Stimulated activated naive CD8-positive, alpha-beta T cell treated with anti-CD3 and anti-CD28 coated beads, Interleukin-15, Interleukin-2, amounts not matched to agents 100 U/mL and 50 U/mL, for 24 hours (primary cell): ENCODE data around the gene HS3ST5.

Source experiments
- ATAC-seq: fragments of 150-1000 bp; cut with Tn5 transposase; one replicate; pipeline ENCODE4 v1.10.0; 2021
- DNase-seq: peaks from one replicate; pipeline ENCODE4 v3.0.0; 2021

Gene HS3ST5

DNA sequence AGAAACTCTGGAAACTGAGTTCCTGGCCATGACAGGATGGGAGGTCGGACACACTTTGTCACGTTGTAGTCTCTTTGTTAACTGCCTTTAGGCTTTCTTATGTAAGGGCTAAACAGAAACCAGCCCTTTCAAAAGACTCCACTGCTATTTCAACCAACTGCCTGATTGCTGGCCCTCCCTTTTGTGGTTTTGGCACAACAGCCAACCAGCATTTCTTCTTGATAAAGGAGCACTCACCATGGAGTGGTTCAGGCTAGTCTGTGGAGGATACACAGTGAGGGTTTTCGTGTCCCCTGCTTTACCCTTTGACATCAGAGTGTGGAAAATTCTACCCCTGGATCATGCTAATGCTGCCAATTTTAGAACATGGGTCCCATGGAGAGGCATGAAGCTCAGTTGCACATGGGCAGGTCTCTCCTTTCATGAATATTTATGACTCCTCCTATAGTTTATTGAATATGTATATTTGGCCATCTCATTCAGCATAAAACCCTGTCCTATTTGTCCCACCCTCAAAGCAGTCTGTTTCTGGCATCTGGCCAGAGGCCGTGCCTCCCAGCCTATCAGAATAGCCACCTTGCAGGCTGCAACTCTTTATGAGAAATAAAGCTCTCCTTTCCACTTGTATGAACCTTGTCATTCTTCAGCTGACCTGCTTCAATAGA lies 148.3 kb downstream of the HS3ST5 start:
- ATAC-seq = no peak

DNA sequence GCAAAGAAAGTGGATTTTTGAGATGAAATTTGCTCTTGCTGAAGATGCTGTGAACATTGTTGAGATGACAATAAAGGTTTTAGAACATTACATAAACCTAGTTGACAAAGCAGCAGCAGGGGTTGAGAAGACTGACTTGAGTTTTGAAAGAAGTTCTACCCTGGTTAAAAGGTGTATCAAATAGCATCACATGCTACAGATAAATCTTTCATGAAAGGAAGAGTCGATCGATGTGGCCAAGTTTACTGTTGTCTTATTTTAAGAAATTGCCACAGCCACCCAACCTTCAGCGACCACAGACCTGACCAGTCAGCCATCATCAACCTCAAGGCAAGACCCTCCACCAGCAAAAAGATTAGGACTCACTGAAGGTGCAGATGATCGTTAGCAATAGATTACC lies 155.3 kb downstream of the HS3ST5 start:
- ATAC-seq (no peak), DNase-seq (no peak)

More for the DNA sequence above, 148.3 kb downstream of the HS3ST5 start:
- no peak for DNase-seq

DNA sequence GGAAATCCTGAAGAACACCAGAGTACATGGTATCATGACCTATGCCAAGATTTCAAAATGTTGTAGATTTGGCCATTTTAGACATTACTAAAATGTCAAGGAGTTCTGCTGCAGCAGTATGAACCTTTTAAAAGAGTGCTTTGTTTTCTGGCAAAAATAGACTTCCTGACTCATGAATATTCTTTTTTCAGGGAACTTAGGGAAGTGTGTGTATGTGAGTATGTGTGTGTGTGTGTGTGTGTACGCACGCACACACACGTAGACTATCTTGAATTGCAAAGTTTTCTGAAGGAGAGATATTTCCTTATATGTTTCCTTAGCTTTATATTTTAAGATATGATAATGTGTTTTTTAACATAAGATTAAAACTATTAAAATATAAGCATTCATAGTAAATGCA lies 161.2 kb downstream of the HS3ST5 start:
- ATAC-seq = no peak
- DNase-seq = no peak

DNA sequence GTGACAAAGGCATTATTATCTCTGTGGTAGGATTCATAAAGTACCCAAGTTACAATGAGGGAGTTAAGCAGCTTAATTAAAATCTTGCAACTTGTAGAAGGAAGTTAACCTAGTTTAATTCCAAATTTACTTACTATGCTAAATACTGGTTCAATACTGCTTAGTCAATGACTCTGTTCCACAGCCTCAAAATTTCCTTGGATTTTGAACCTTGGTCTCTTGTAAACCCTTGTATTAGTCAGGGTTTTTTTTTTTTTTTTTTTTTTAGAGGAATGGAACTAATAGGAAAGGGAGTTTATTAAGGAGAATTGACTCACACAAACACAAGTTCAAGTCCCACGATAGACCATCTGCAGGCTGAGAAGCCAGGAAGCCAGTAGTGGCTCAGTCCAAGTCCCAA lies 163.4 kb downstream of the HS3ST5 start:
- DNase-seq (no peak), ATAC-seq (no peak)

DNA sequence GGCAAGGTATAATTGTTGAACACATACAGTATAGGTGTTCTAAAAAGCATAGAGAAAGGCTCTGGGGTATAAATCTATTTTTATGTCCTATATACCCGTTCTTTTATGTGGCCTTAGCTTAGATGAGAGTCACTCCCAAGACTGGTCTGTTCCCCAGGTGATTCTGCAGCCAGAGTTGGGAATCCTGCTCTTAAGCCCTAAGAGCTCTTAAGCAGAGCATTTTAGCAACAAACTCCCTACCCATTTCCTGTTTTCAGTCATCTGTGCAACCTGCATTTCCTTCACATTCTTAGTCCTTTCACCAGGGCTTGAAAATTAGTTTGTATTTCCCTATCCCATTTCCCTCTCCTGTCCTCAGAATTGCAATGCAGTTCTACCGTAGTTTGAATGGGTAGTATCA lies 166.1 kb downstream of the HS3ST5 start:
- ATAC-seq = no peak
- no peak for DNase-seq

DNA sequence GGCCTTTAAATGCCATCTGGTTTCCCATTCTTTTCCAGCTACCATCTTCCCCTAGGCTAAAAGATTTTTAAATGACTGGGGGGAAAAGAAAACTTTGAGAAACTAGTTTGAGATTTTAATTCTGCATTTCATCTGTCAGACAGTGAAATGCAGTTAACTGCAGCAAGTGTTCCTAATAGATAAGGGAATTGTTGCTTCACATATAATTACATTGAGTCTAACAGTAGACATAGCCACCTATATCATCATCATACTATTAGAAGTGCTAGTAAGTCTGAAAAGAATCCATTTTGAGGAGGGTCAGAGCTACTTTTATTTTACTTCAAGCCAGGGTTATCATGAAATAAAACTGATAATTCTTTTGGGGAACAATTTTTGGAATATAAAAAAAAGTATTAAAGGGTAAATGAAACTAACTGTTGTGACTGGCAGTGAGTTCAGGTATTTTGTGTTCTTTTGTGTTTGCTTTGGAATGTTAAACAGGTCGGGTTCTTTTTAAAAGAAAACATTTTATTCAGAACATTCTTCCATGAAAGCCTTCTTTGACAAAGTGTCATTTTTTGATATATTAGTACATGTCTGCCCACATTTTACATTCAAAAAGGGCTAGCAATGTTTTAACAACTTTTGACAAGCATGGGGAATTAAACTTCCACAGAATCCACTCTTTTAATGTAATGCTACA lies 170.1 kb downstream of the HS3ST5 start:
- ATAC-seq (no peak), DNase-seq (no peak)

DNA sequence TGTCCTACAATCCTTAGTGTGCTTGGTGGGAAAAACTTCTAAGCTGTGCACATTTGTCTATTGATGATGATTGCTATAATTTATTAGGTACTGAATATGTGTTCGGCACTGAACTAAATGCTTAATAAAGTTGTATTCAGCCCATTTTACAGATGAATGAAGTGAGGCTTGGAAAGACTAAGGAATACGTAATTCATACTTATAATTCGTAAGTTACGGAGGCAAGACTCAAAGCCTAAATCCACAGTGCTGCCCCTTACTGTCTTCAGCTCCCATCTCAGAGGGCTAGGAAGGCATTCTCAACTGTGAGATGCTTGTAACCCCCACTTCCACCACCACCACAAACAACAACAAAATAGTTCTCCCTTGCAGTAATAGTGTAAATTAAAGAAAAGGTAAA lies 171.3 kb downstream of the HS3ST5 start:
- ATAC-seq (no peak), DNase-seq (no peak)

DNA sequence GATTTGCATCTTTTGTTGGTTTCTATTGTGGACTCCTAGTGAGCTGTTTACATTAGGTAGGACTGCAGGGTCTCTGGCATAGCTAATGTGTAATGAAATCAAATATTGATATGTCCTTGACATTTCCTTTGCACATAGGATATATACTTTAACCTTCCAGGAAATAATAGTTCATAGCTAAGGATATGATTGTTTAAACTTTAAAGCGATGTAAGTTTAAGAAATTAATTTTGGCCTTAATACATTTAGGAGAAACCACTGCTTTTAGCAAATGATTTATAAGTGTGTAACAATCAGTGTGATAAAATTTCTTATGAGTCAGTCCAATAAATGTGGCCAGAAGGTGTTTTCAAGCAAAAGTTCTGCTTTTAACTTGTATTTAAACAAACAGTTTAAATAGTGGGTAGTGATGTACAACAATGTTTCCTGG lies 171.8 kb downstream of the HS3ST5 start:
- no peak for ATAC-seq
- no peak for DNase-seq

DNA sequence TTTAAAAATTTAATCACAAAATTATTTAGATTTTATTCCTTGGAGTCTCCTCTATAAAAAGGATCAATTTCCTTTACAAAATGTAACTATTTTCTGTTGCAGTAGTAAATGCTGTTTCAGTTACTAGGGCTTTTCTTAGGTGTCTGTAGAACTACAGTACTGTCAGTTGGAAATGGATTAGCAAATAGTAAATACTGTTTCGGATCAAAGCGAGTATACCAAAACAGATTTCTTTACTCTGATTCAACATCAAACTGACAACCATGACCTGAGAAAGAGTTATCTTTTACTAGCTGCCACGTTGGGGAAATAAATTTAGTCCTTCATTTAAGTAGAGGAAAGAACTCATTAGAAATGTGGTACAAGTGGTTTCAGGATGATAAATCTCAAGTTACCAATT lies 172.5 kb downstream of the HS3ST5 start:
- ATAC-seq = no peak
- no peak for DNase-seq

DNA sequence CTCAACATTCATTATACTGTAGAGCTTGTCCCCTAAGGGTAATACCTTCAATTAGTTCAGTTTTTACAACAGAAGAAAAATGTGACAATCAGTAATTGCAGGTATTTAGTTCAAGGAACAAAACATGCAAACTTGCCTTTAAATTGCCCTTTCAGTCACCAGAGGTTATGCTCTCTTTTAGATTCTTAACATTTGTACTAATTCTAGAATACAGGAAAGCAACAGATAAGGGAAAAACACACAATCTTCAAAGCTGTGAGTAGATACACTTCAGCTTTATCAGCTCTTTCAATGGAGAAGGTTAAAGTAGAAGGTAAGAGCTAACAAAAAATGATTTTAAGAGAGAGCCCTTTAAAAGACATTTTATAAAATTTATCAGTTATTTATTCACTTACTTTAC lies 173.1 kb downstream of the HS3ST5 start:
- no peak for ATAC-seq
- no peak for DNase-seq

DNA sequence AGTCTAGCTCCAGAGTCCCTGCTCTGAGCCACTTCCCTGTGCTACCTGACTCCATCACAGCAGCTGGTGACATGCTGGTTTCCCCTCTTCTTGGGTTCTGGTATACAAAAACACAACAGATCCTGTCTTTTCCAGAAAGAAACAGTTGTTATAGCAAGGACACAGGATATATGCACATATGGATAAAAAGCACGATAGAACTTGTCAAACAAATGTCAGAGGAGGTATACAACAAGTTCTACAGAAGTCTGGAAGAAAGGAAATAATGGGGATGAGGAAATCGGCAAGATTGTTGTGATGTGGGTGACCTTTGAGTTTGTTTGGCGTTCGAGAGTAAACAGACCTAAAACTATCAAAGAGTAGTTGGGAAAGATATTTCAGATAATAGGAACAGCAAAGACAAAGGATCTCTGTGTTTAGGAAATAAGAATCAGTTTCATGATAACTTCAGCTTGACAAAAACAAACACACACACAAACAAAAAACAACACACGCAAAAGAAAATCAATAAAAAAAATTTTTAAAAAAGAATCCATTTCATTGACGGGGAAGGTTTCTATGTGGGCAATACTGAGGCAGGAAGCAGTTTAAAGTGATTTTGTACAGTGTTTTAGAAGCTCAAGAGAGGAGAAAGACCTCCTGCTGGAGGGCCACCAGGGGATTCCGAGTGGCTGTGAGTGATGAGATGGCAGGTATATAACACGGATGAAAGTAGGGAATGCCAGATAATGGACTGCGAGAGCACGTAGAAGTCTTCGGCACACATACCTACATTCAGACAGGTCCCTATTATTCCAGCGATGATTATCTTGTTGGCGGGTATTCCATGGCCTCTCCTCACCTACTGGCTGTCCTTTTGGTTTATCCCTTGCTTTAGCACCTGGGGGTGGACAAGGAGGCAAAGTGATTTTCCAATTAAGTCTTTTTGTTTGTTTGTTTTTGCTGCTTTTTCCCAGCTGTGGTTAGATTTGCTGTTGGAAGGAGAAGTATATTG lies 174.9 kb downstream of the HS3ST5 start:
- ATAC-seq = no peak

DNA sequence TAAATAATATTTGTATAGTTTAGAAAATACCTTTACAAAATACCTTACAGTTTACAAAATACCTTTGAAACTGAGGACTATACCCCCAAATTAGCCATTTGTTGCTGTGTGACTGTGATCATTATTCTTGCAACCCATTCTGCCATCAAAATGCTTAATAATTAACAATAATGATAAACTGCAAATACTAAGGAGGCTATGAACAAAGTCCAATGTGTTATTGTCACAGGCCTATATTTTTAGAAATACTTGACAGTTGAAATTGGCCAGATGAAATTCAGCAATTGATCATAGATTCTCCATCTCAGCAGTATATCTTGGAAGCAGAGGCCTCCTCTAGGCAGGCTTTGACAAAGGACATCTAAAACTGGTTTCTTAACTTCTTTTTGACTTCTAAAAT lies 178.6 kb downstream of the HS3ST5 start:
- no peak for DNase-seq
- no peak for ATAC-seq

More for the DNA sequence above, 174.9 kb downstream of the HS3ST5 start:
- no peak for DNase-seq

DNA sequence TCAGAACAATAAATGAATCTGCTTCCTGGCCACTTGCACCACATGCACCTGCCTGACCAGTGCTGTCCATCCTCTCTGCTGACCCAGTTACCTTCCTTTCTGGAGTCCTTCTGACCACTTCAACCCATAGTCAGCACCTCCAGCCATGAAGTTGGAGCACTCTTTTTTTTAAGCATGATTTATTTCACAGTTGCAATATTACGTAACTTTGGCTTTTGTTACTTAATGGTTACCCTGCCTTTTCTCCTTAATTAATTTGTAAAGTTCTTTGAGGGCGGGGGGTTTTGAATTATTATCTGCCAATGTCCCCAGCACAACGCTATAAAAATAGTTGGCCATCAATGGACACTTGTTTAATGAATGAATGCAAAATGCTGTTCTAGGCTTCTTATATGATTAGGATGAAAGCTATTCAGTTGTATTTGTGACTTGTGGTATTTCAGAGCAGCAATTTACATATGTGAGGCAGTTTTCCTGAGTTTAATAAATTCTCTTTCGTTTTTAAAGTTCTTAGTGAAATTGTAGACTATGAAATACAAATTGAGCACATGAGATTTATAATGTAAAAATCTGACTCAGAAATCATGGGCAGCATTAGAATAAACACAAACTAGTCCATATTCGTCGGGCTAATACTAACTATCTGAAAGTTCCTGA lies 180.0 kb downstream of the HS3ST5 start:
- no peak for ATAC-seq

DNA sequence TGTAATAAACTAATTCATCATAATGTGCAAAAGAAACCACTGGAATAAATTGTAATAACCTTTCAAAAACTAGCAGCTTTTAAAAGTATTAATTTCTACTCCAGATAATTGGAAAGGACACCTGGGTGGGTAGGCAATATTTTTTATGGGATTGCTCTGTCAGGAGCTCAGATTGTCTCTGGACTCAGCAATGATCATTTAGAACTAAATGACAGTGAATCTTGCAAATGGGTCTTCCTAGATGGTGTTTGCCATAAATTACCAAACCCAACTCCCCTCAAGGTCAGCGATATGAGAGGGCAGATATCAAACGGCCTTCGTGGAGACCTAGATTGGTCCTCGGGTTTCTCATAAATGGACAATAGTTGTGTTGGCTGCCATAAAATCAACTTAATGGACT lies 181.9 kb downstream of the HS3ST5 start:
- DNase-seq = no peak
- ATAC-seq = no peak

More for the DNA sequence above, 180.0 kb downstream of the HS3ST5 start:
- DNase-seq = no peak

DNA sequence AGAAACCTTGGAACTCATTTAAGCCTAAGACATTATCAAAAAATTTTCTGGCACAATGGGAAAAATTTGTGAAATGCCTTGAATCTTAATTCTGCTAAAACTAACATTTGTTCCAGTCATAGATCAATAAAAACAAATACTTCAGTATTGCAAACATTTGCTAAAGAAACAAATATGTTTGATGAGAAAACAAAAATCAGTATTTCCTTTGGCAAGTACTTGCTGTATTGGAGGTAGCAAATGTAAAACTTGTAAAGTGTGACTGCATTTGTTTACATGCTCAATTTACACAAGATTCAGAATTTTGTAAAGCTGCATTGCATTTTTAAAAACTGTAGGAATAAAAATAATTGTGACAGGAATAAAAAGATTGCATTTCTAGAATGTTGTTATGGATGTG lies 183.1 kb downstream of the HS3ST5 start:
- no peak for DNase-seq
- ATAC-seq = no peak

DNA sequence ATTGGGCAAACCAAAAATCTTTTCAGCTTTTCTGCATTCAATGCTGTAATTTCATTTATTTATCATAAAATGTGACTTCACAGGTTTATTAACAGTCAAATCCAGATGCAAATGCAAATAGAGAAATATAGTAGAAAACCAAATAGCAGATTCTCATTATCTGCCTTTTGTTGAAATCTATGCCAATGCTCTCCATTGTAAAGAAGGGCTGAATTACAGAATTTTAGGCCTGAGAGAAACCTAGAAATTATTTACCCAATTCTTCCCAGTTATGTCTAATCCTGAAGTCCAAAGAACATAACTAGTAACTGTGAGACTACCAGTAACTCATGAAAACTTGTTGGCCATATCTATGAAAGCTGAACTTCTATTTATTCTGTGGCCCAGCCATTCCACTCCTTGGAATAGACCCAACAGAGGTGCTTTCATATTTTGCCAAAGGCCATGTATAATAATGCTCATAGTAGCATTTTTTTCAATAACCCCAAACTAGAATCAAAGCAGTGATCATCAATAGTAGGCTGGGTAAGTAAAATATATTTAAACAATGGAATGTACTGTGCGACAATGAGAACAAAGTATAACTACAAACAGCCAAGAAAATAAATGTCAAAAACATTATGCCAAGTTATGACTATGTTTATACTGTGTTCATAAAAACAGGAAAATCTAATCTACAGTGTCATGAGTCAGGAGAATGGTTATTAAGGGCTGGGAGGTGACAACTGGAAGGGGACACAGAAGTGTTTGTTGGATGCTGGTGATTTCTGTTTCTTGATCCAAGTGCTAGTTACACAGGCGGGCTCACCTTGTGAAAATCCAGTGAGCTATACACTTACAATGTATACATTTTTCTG lies 183.8 kb downstream of the HS3ST5 start:
- ATAC-seq (no peak), DNase-seq (no peak)

DNA sequence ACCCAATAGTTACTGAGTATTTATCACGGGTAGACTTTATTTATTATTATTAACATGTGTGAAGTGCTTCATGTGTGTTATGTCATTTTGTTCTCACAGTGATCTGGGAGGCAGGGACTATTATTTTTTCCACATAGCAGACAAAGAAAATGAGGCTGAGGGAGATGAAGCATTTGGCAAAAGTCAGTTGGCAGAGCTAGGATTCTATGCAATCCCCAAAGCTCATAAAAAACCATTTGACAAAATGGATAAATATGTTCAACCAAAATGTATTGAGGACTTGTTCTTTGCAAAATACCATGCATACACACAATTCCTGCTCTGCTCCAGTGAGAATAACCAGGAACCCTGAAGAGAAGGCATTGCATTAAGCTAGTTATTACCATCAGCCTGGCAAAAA lies 184.4 kb downstream of the HS3ST5 start:
- ATAC-seq (no peak), DNase-seq (no peak)

DNA sequence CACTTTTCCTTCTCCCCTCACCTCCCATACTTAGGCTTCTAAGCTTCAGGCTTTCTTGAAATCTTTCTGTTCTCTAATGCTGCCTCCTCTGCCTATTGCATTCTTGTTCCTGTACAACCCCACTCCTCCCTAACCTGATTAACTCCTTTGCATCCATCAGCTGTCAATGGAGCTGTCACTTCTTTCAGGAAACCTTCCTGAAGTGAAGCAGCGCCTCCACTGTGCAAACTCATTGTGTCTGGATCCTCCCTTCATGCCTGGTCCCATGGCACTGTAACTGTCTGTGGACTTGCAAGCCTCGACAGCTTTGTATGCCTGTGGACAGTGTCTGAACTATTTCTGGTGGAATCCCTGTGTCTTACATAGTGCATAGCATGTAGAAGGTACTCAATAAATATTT lies 185.0 kb downstream of the HS3ST5 start:
- DNase-seq (no peak), ATAC-seq (no peak)

DNA sequence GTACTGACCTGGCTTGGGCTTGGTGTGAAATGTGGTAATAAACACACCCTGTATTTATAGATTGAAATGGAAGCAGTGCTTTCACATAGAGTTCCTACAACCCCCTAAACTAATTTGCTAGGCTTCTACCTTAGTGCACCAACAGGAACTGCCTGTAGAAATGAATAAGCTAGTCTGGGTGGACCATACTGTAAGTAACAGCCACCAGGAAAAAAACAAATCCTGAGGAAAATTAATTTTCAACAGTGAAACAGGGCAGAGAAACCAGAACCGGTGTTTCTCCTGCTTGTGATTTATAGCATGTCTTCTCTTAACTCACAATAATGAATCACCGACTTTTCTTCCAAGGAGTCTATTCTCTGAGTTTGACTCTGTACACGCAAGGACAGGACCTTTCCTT lies 187.1 kb downstream of the HS3ST5 start:
- no peak for DNase-seq
- ATAC-seq = no peak

DNA sequence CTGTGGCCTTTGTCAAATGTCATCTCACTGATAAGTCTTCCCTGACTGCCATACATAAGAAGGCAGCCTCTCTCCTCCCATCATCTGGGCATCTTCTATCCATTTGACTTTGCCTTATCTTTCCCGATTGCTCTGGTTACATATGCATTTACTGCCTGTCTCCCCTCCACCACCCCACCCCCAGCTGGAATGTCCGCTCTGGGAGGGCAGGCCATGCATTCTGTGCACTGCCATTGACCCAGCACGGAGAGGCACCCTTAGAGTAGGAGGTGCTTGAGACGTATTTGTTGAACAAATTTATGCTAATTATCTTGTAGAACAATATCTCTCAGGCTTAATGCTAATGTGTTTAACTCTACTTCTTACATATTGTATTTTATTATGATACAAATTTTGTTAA lies 188.0 kb downstream of the HS3ST5 start:
- DNase-seq = no peak
- ATAC-seq = no peak

DNA sequence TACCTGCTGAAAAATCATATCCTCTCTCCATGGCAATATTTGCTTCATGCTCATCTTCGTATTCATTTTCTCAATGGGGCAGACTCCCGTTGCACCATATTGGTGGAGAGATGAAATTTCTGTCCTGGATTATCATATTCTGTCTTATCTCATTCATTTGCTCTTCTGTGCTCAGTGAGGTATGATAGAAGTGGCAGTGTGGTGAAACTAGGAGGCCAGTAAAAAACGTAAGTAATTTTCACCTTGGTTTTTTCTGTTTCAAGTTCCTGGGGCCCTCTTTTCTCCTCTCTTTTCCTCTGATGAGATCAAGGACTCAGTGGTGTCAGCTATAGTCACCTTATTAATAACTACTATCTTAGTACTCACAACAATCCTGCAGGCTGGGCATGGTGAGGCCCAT lies 189.4 kb downstream of the HS3ST5 start:
- ATAC-seq (no peak), DNase-seq (no peak)
